Stimulated activated CD4-positive, alpha-beta T cell treated with anti-CD3 and anti-CD28 coated beads, Interleukin-15, amount 100 ng/mL, for 1 hour (primary cell): ENCODE data around the gene CACNA1S.
A peak's percentile ranks its signal among the peaks of the same experiment; 100 is the strongest.

Experiments
- DNase-seq, 2 donors: peaks; one replicate each; pipeline ENCODE4 v3.0.0-alpha.2; 2020; ENCODE audit warnings: low read depth in 1 of 2, low spot score in 1 of 2

CACNA1S gene

GRCh38 chr1:201096041-201096461, 16.2 kb downstream of the CACNA1S start:
- DNase-seq, result no peak

- no peak for DNase-seq
Measured at GRCh38 chr1:201095581-201095980, 16.6 kb downstream of the CACNA1S start.

- DNase-seq, result no peak
Measured at GRCh38 chr1:201094832-201095231, 17.4 kb downstream of the CACNA1S start.

DNA sequence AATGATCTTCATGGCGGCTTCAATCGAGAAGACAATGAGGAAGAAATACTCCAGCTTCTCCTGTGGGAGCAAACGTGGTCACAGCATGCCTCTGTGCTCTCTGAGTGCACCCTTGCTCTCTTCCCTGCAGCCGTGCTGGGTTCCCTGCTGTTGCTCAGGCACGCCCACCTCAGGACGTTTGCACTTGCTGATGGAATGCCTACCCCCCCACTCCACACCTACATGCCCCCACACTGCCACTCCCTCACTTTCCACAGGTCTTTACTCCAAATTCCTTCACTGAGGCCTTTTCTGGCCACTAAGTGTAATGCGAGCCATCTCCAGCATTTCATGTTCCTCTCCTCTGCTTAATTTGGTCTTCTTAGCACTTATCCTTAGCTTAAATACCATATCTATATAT, 18.3 kb downstream of the CACNA1S start:
- no peak for DNase-seq

GRCh38 chr1:201093561-201093960, 18.7 kb downstream of the CACNA1S start:
- DNase-seq, result no peak

DNA sequence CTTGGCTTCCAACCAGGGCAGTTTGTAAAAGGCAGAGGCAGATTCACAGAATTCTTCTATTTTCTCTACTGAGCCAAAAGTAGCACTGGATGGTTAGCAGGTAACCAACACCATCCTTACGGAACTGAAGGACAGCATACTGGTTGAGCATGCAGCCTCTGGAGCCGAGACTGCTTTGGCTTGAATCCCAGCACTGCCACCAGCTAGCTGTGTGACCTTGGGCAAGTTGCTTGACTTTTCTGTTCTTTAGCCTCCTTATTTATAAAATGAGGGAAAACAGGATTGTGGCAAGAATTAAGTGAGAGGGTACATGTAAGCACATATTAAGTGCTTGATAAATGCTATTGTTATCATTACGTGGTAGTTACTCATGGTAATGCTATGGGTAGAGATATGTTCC, 19.5 kb downstream of the CACNA1S start:
- DNase-seq, result no peak

GRCh38 chr1:201091256-201091655, 21.0 kb downstream of the CACNA1S start:
- no peak for DNase-seq

GRCh38 chr1:201090541-201090940, 21.7 kb downstream of the CACNA1S start:
- no peak for DNase-seq

- no peak for DNase-seq
Measured at GRCh38 chr1:201089596-201089995, 22.6 kb downstream of the CACNA1S start.

GRCh38 chr1:201088901-201089525, 23.2 kb downstream of the CACNA1S start:
- no peak for DNase-seq

DNA sequence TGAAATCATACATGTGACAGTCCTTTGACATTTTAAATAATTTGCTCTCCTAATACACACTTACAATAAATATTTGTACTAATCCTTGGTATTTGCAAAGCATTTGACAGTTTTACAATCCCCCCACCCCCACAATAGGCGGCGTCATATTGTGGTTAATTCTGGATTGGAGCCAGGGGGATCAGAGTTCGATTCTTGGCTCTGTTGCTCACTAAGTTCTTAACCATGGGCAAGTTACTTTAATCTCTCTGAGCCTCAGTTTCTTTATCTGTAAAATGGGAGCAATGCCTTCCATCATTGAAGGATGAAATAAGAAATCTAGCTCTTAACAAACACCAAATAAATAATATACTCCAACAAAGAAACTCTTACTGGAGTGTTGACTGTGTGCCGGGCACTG, 23.8 kb downstream of the CACNA1S start:
- DNase-seq, result no peak

DNA sequence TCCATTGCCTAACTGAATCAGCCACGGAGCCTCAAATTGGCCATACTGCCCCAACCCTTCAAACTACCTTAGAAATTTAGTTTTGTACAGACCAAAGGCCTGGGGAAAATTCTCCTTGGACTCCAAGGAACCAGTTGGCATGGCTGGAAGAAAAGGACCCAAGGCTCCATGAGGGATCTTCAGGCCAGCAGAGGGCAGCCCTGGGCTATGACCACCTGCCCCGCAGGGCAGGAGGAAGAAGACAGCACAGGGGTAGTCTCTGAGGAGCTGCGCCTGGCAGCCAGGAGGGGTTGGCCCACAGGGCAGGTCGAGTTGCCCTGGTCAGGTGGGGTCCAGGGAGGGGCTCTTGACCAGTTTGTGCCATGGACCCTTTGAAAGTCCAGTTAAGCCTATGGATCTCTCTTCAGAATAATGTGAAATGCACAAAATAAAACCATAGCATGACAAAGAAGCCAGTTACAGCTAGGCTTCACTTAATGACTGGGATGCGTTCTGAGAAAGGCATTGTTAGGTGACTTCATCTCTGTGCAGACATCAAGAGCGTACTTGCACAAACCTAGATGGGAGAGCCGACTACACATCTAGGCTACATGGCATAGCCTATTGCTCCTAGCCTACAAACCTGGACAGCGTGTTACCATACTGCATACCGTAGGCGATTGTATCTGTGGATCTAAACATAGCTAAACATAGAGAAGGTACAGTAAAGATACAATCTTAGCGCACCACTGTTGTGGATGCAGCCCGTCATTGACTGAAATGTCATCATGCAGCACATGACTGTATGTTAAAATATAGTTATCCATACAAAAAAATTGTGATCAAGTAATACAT, 26.1 kb downstream of the CACNA1S start:
- peak in 1 of 2 donors; percentile 9 for DNase-seq

- no peak for DNase-seq
Measured at GRCh38 chr1:201084295-201084694, 27.9 kb downstream of the CACNA1S start.

GRCh38 chr1:201083741-201084140, 28.5 kb downstream of the CACNA1S start:
- DNase-seq, result no peak

GRCh38 chr1:201080135-201080534, 32.1 kb downstream of the CACNA1S start:
- DNase-seq, result no peak

- no peak for DNase-seq
Measured at GRCh38 chr1:201077736-201078135, 34.5 kb downstream of the CACNA1S start.

GRCh38 chr1:201077116-201077515, 35.1 kb downstream of the CACNA1S start:
- no peak for DNase-seq

- no peak for DNase-seq
Measured at GRCh38 chr1:201076092-201076491, 36.1 kb downstream of the CACNA1S start.

- DNase-seq, result no peak
Measured at GRCh38 chr1:201074018-201074417, 38.2 kb downstream of the CACNA1S start.

DNA sequence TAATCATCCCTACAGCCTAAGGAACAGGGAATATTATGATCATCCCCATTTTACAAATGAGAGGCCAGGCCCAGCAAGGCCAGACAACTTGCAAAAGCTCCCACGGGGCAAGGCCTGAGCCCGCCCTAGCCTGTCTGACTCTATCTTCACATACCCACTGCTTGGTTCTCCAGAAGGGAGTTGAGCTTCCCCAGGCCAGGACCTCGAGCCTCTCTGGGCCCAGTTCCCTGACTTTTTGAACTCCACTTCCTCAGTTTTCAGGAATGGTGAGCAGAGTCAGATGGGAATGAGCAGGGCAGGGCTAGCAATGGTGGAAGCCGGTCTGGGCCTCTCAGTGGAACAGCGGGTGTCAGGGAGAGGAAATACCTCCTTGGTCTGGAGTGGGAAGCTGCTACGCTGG, 39.3 kb downstream of the CACNA1S start:
- DNase-seq, result no peak

DNA sequence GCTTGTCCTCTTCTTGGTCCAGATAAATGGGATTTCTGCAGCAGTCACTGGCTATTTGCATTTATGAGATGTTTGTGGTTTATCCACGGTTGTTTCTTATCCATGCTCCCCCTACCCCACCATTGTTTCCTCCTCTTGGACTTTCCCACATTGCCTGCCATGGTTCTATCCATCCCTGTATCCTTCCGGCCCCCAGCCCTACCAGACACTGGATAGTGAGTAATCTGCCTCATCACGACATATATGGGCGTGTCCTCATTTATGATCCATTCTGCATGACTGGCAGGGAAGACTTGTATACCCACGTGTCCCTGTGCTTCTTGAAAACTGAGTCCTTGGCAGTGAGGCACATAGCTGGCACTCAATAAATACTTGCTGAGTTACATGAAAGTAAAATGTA, 40.1 kb downstream of the CACNA1S start:
- no peak for DNase-seq

DNA sequence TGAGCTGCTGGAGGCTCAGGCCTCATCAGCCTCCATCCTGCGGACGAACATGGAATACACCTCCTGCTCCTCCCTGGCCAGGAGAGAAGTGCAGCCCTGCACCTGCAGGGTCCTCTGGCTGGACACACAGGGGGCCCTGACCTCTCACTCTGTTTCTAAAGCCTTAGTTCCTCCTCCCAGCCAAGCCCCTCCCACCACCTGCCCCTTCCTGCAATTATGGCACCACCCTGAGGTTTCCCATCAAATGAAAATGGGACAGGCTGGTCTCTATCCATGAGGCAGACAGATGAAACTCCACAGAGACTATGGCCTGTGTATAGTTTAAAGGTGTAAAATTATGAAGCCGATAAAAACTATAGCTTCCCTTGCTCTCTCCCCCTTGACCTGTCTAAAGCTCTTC, 42.6 kb downstream of the CACNA1S start:
- no peak for DNase-seq

DNA sequence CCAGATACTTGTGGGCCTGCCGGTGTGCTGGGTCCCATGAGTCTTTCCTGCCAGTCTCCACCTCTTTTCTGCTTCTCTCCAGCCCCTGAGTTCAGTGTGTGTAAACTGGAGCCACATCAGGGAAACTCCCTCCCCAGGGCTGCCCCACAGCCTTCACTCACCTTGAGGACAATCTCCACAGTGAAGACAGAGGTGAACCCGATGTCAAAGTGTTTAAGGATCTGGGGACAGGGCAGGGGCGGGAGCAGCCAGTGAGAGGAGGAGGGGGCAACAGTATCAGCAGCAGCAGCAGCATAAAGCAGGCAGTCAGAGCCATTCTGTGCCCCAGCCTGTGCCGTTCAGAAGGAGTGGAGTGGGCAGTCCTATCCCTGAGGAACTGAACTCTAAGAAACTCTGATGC, 43.2 kb downstream of the CACNA1S start:
- DNase-seq, result no peak
